Endodermal cell (in vitro differentiated cells): ENCODE measurements around the gene UPF3A. TPM values are rescaled to one million over a fixed set of nuclear protein-coding genes. Genes with fewer than 3 reads are reported as not detected.

Source experiments
- DNase-seq: peaks from one replicate; pipeline ENCODE4 v3.0.0-alpha.2; 2017
- H3K27ac ChIP-seq: 2 replicates; pipeline ENCODE4 v1.5.1; 2013; ENCODE audit warnings: mild to moderate bottlenecking, low read depth, low read length, moderate library complexity
- H3K27me3 ChIP-seq: 2 replicates; pipeline ENCODE4 v1.6.1; 2013; ENCODE audit warnings: mild to moderate bottlenecking, low read length, moderate library complexity; ENCODE audit not compliant: insufficient read depth, control insufficient read depth, poor library complexity, severe bottlenecking
- H3K36me3 ChIP-seq: 2 replicates; pipeline ENCODE4 v1.7.0; 2013; ENCODE audit warnings: mild to moderate bottlenecking, low read length, moderate library complexity; ENCODE audit not compliant: control insufficient read depth, insufficient read depth
- H3K4me1 ChIP-seq: one replicate; pipeline ENCODE4 v1.7.0; 2013; ENCODE audit warnings: low read length; ENCODE audit not compliant: control insufficient read depth, insufficient read depth
- H3K4me3 ChIP-seq: 2 replicates; pipeline ENCODE4 v1.5.1; 2013; ENCODE audit warnings: mild to moderate bottlenecking, low read length, moderate library complexity
- H3K9ac ChIP-seq: 2 replicates; pipeline ENCODE4 v1.6.1; 2013; ENCODE audit warnings: mild to moderate bottlenecking, low read length, moderate library complexity; ENCODE audit not compliant: poor library complexity, severe bottlenecking; ENCODE audit errors: extremely low read depth
- H3K9me3 ChIP-seq: 2 replicates; pipeline ENCODE4 v1.6.1; 2013; ENCODE audit warnings: mild to moderate bottlenecking, low read length, moderate library complexity; ENCODE audit not compliant: control insufficient read depth
- H3K27ac Mint-ChIP-seq: 2 replicates; pipeline ENCODE4 v1.8.0; 2020; ENCODE audit warnings: mixed read lengths
- H3K27me3 Mint-ChIP-seq: 2 replicates; pipeline ENCODE4 v1.8.0; 2021; ENCODE audit warnings: mild to moderate bottlenecking, mixed read lengths; ENCODE audit not compliant: insufficient read depth
- H3K36me3 Mint-ChIP-seq: 2 replicates; pipeline ENCODE4 v1.8.0; 2020; ENCODE audit warnings: low read depth, mixed read lengths
- H3K4me1 Mint-ChIP-seq: 2 replicates; pipeline ENCODE4 v1.8.0; 2020; ENCODE audit warnings: mixed read lengths
- H3K4me3 Mint-ChIP-seq: 2 replicates; pipeline ENCODE4 v1.8.0; 2020; ENCODE audit warnings: mild to moderate bottlenecking, moderate library complexity, mixed read lengths
- H3K9me3 Mint-ChIP-seq: 2 replicates; pipeline ENCODE4 v1.8.0; 2020; ENCODE audit warnings: mild to moderate bottlenecking, mixed read lengths
- CTCF ChIP-seq: fragments of 200-600 bp; sonication (generic); conservative IDR thresholded peaks from 2 replicates; pipeline ENCODE4 v1.5.0; 2021; ENCODE audit warnings: antibody characterized with exemption, mild to moderate bottlenecking
- WGBS, 2 experiments: methylation state at CpG; one replicate each; pipeline versions ENCODE4 v1.1.5 to v1.1.7; 2013; ENCODE audit warnings: missing lambda C conversion rate in 2 of 2, mixed read lengths in 1 of 2; ENCODE audit not compliant: insufficient coverage in 1 of 2, insufficient read length in 1 of 2; 5-methylcytosine and 5-hydroxymethylcytosine counted together
- total RNA-seq, 2 donors: library from RNA; stranded (reverse); fragmentation: NEBNext Ultra II Directional in 1 of 2; extraction: Animal tissue kit (Norgen Biotek cat#: 25700) in 1 of 2; gene quantifications; 2 replicates in 1 of 2; 3 replicates in 1 of 2; pipeline ENCODE4 v1.2.1, GENCODE V29; 2021

Gene UPF3A
- total RNA-seq, 2 donors from 2014 or later = 56.5 to 81.2 TPM

- 89% methylated on average over 1 of the region's 4 CpGs; no CpG with 5 or more reads in 1 of the 2 experiments for WGBS, 2 experiments
- Histone ChIP-seq H3K9ac (no peak overlapping the region), H3K27ac (no peak overlapping the region), H3K9me3 (peaks cover 8% of the 10 kb centered on the region), H3K27me3 (no peaks in the 10 kb centered on the region), H3K4me3 (peak overlapping the region; percentile 93), H3K36me3 (peaks cover 38% of the 10 kb centered on the region), H3K4me1 (no peaks in the 10 kb centered on the region)
- H3K27ac Mint-ChIP-seq = no peak overlapping the region
- H3K36me3 Mint-ChIP-seq = peaks cover 33% of the 10 kb centered on the region
- no peak for DNase-seq
- peak overlapping the region; percentile 77 for H3K4me3 Mint-ChIP-seq
- H3K27me3 Mint-ChIP-seq = peaks cover 2% of the 10 kb centered on the region
- peaks cover 4% of the 10 kb centered on the region for H3K9me3 Mint-ChIP-seq
- peaks cover 22% of the 10 kb centered on the region for H3K4me1 Mint-ChIP-seq
- TF ChIP-seq CTCF = no peak
Observed at GRCh38 chr13:114236227-114236626, 45.2 kb upstream of the UPF3A start.

DNA sequence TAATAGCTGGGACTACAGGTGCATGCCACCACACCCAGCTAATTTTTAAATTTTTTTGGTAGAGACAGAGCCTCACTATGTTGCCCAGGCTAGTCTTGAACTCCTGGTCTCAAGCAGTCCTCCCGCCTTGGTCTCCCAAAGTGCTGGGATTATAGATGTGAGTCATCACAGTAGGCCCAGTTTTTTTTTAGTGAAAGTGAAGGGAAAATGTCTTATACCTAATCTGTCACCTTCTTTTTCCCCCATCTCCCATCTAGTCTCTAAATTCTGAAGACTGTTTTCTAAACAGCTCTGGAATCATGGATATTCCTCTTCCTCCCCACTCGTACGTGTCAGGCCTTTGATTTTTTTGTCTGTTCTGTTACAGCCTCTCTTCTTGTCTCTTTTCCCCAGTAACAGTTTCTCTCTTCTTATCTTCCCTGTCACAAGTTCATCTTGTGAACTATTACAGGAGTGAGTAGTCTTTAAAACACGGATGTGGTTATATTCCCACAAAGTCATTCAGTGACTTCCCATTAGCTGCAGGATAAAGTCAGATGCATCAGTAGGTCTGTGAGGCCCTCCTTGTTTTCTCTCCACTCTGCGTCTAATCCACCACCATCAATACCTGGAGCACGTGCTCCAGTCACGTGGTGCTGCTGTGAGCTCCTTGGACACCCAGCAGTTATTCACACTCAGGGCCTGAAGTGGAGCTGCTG is 43.8 kb upstream of the UPF3A start:
- H3K4me1 ChIP-seq = no peaks in the 10 kb centered on the region
- no peak overlapping the region for H3K4me3 ChIP-seq
- peaks cover 52% of the 10 kb centered on the region for H3K36me3 ChIP-seq
- Mint-ChIP-seq H3K27me3 (peaks cover 2% of the 10 kb centered on the region), H3K36me3 (peaks cover 46% of the 10 kb centered on the region), H3K4me1 (peaks cover 13% of the 10 kb centered on the region), H3K27ac (no peak overlapping the region), H3K9me3 (peaks cover 4% of the 10 kb centered on the region), H3K4me3 (no peak overlapping the region)
- H3K9me3 ChIP-seq = peaks cover 8% of the 10 kb centered on the region
- no peak for DNase-seq
- 94 to 100% methylated on average over 6 to 7 of the region's 7 CpGs for WGBS, 2 experiments
- H3K27ac ChIP-seq = no peak overlapping the region
- H3K9ac ChIP-seq = no peak overlapping the region
- no peaks in the 10 kb centered on the region for H3K27me3 ChIP-seq
- TF ChIP-seq CTCF = no peak

DNA sequence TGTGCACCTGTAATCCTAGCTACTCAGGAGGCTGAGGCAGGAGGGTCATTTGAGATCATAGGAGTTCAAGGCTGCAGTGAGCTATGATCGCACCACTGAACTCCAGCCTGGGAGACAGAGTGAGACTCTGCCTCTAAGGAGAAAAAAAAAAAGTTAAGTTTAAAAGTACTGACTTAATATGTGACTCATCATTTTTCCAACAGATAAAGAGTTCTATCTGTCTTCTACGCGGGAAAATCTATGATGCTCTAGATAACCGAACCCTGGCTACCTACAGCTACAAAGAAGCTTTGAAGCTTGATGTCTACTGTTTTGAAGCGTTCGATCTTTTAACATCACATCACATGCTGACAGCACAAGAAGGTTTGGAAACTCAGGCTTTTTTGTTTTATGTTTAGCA is 39.5 kb upstream of the UPF3A start:
- Mint-ChIP-seq H3K27ac (no peak overlapping the region), H3K36me3 (peaks cover 84% of the 10 kb centered on the region)

More for the DNA sequence above, 39.5 kb upstream of the UPF3A start:
- no peaks in the 10 kb centered on the region for H3K9me3 ChIP-seq
- no peak overlapping the region for H3K4me3 ChIP-seq
- Mint-ChIP-seq H3K9me3 (no peaks in the 10 kb centered on the region), H3K27me3 (no peaks in the 10 kb centered on the region), H3K4me1 (no peaks in the 10 kb centered on the region), H3K4me3 (no peak overlapping the region)
- no peak for DNase-seq
- H3K9ac ChIP-seq = no peak overlapping the region
- no peak overlapping the region for H3K27ac ChIP-seq
- H3K27me3 ChIP-seq = no peaks in the 10 kb centered on the region
- 96 to 98% methylated on average over 5 to 6 of the region's 6 CpGs for WGBS, 2 experiments
- no peak for TF ChIP-seq CTCF
- no peaks in the 10 kb centered on the region for H3K4me1 ChIP-seq
- peaks cover 95% of the 10 kb centered on the region for H3K36me3 ChIP-seq
